Calu3 (cell line): ENCODE data around the gene PPAN. TPM values are rescaled to one million over a fixed set of nuclear protein-coding genes. Genes with fewer than 3 reads are reported as not detected.

Experiments
- BruUV-seq: library from RNA; stranded (reverse); fragments of 400-500 nt; replicated peaks from 2 replicates; lab custom pipeline; 2021; lab: Mats Ljungman, UMichigan
- CTCF ChIA-PET: fragments of 300-600 bp; sonication (Branson Sonifier 250); formaldehyde crosslinking; loops from one replicate; lab custom pipeline; 2022; ENCODE audit warnings: antibody characterized with exemption; lab: Charles Lee
- DNase-seq: peaks from one replicate; pipeline ENCODE4 v3.0.0; 2022
- H3K27ac Mint-ChIP-seq: one replicate; pipeline ENCODE4 v1.8.0; 2022; ENCODE audit warnings: mixed read lengths; ENCODE audit not compliant: unreplicated experiment
- H3K27me3 Mint-ChIP-seq: one replicate; pipeline ENCODE4 v1.8.0; 2022; ENCODE audit warnings: mixed read lengths; ENCODE audit not compliant: unreplicated experiment
- H3K36me3 Mint-ChIP-seq: one replicate; pipeline ENCODE4 v1.8.0; 2022; ENCODE audit warnings: mild to moderate bottlenecking, moderate library complexity, mixed read lengths; ENCODE audit not compliant: insufficient read depth, unreplicated experiment
- H3K4me1 Mint-ChIP-seq: one replicate; pipeline ENCODE4 v1.8.0; 2022; ENCODE audit warnings: mild to moderate bottlenecking, low read depth, mixed read lengths; ENCODE audit not compliant: unreplicated experiment
- H3K4me3 Mint-ChIP-seq: one replicate; pipeline ENCODE4 v1.8.0; 2022; ENCODE audit warnings: mild to moderate bottlenecking, low read depth, moderate library complexity, mixed read lengths; ENCODE audit not compliant: unreplicated experiment
- H3K9me3 Mint-ChIP-seq: one replicate; pipeline ENCODE4 v1.8.0; 2022; ENCODE audit warnings: low read depth, mixed read lengths; ENCODE audit not compliant: unreplicated experiment
- CTCF ChIP-seq: fragments of 200-600 bp; IDR thresholded peaks from one replicate; pipeline ENCODE4 v1.8.0; 2022; ENCODE audit warnings: antibody characterized with exemption; ENCODE audit not compliant: unreplicated experiment
- intact Hi-C: fragments of 100-400 bp; cut with micrococcal nuclease; formaldehyde crosslinking; loops from one replicate; pipeline ENCODE4 v1.10.0; 2022; ENCODE audit not compliant: unreplicated experiment
- total RNA-seq: library from RNA; stranded (reverse); gene quantifications from 2 replicates; pipeline ENCODE4 v1.2.3, GENCODE V29; 2022

Gene PPAN
- total RNA-seq, 1 experiment from 2014 or later = 52.2 TPM

GRCh38 chr19:10137751-10138682, 31.9 kb downstream of the PPAN start:
- Mint-ChIP-seq H3K27me3 (no peaks in the 10 kb centered on the region), H3K27ac (no peak overlapping the region), H3K36me3 (peaks cover 22% of the 10 kb centered on the region), H3K9me3 (no peaks in the 10 kb centered on the region), H3K4me3 (no peak overlapping the region), H3K4me1 (no peaks in the 10 kb centered on the region)
- TF ChIP-seq CTCF = no peak
- intact Hi-C loops = no loop called here
- BruUV-seq = no TSS peak
- CTCF ChIA-PET = no interaction called here
- no peak for DNase-seq

- Mint-ChIP-seq H3K4me1 (no peaks in the 10 kb centered on the region), H3K27ac (no peak overlapping the region), H3K27me3 (no peaks in the 10 kb centered on the region), H3K9me3 (no peaks in the 10 kb centered on the region), H3K4me3 (no peak overlapping the region), H3K36me3 (peaks cover 23% of the 10 kb centered on the region)
- TF ChIP-seq CTCF = no peak
- CTCF ChIA-PET = no interaction called here
- intact Hi-C loops = no loop called here
- no peak for DNase-seq
- no TSS peak for BruUV-seq
Observed at GRCh38 chr19:10138879-10139795, 33.0 kb downstream of the PPAN start.

GRCh38 chr19:10139952-10140351, 33.8 kb downstream of the PPAN start:
- Mint-ChIP-seq H3K4me1 (no peaks in the 10 kb centered on the region), H3K36me3 (peaks cover 23% of the 10 kb centered on the region), H3K9me3 (no peaks in the 10 kb centered on the region), H3K4me3 (no peak overlapping the region), H3K27ac (no peak overlapping the region), H3K27me3 (no peaks in the 10 kb centered on the region)
- no TSS peak for BruUV-seq
- CTCF ChIA-PET = no interaction called here
- DNase-seq = no peak
- intact Hi-C loops = no loop called here
- TF ChIP-seq CTCF = no peak

GRCh38 chr19:10141479-10141878, 35.3 kb downstream of the PPAN start:
- Mint-ChIP-seq H3K4me3 (no peak overlapping the region), H3K27me3 (no peaks in the 10 kb centered on the region), H3K4me1 (no peaks in the 10 kb centered on the region), H3K36me3 (peaks cover 23% of the 10 kb centered on the region), H3K27ac (no peak overlapping the region), H3K9me3 (no peaks in the 10 kb centered on the region)
- CTCF ChIA-PET = interaction anchor here (0.5 kb wide), 1 partner anchor 729 kb away, joined by 3 read pairs; no protein-coding TSS in a partner anchor
- intact Hi-C loops = no loop called here
- no TSS peak for BruUV-seq
- no peak for TF ChIP-seq CTCF
- DNase-seq = no peak
